ENCODE data around the gene SNAPC4.

SNAPC4 gene, protein sequence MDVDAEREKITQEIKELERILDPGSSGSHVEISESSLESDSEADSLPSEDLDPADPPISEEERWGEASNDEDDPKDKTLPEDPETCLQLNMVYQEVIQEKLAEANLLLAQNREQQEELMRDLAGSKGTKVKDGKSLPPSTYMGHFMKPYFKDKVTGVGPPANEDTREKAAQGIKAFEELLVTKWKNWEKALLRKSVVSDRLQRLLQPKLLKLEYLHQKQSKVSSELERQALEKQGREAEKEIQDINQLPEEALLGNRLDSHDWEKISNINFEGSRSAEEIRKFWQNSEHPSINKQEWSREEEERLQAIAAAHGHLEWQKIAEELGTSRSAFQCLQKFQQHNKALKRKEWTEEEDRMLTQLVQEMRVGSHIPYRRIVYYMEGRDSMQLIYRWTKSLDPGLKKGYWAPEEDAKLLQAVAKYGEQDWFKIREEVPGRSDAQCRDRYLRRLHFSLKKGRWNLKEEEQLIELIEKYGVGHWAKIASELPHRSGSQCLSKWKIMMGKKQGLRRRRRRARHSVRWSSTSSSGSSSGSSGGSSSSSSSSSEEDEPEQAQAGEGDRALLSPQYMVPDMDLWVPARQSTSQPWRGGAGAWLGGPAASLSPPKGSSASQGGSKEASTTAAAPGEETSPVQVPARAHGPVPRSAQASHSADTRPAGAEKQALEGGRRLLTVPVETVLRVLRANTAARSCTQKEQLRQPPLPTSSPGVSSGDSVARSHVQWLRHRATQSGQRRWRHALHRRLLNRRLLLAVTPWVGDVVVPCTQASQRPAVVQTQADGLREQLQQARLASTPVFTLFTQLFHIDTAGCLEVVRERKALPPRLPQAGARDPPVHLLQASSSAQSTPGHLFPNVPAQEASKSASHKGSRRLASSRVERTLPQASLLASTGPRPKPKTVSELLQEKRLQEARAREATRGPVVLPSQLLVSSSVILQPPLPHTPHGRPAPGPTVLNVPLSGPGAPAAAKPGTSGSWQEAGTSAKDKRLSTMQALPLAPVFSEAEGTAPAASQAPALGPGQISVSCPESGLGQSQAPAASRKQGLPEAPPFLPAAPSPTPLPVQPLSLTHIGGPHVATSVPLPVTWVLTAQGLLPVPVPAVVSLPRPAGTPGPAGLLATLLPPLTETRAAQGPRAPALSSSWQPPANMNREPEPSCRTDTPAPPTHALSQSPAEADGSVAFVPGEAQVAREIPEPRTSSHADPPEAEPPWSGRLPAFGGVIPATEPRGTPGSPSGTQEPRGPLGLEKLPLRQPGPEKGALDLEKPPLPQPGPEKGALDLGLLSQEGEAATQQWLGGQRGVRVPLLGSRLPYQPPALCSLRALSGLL (N-terminal part only)

DNA sequence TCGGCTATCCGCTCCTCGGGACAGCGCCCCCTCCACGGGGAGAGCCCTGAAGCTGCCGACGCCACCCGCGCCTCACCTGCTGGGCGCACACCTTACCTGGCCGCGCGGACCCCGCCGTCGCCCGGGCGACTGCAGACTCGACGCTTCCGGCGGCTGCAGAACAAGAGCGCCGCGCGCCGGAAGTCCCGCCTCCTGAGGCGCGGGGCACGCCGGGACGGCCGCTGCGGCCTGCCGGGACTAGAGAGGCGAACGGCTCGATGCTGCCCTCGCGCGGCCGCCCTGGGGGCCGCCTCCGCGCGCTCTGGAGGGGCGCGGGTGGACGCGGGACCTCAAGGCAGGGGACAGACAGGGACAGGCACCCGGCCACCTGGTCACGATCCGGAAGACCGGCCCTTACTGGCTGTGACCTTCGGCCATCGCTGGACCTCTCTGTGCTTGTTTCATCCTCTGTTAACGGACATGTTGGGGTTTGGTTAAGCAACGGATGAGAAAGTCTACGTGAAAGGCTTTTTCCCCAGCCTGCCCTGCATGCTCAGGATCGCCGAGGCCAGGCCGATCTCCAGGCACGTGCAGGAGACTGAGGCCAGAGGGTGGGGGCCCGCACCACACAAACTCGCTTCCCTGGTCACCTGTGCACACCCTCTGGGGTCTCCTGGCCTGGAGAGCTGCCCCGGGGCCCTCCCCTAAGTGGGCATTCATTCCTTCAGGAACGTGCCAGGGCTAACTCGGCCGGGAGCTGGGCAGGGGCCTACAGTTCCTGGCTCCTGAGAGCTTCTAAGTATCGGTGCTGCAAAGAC is at the start of gene SNAPC4:
SNAPC4 (minus strand) TSS at position 133 of the 797 bp plus-strand sequence. CDS start 1,742 bp downstream, outside the sequence.
- peak; percentile 78 for DNase-seq

DNA sequence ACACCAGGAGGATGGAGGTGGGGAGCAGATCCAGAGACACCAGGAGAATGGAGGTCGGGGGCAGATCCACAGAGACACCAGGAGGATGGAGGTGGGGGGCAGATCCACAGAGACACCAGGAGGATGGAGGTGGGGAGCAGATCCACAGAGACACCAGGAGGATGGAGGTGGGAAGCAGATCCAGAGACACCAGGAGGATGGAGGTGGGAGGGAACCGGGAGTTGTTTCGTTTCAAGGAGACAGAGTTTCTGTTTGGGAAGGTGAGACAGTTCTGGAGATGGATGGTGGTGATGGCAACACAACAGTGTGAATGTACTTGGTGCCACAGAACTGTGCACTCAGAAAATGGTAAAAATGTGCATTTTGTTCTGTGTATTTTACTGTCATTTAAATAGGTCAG is 48.7 kb upstream of the SNAPC4 start:
- no peak for DNase-seq

DNA sequence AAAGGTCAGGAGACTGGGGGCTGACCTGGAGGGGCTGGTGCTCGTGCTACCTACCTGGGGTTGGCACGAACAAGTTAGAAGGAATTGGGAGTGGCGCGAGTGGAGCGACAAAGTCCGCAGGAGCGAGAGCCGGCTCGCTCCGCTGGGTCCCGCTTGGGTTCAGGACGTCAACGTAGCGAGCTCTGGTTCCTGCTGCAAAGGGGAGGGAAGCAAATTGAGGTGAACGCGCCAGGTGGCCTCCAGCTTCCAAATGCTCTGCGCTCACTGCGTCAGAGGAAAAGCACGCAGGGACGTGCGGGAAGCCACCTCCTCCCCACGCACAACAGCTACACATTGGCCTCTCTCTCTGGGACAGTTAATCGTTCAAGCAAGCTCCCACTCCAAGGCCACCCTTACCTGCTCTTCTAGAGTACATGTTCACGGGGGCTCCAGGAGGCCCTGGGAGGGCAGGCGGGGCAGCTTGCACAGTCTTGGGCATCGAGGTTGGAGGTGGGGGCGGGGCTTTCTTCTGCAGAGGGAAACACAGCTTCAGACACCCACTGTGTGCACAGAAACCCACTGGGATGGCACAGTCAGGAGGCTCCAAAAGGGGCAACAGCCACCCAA is 47.3 kb upstream of the SNAPC4 start:
- DNase-seq, result no peak

DNA sequence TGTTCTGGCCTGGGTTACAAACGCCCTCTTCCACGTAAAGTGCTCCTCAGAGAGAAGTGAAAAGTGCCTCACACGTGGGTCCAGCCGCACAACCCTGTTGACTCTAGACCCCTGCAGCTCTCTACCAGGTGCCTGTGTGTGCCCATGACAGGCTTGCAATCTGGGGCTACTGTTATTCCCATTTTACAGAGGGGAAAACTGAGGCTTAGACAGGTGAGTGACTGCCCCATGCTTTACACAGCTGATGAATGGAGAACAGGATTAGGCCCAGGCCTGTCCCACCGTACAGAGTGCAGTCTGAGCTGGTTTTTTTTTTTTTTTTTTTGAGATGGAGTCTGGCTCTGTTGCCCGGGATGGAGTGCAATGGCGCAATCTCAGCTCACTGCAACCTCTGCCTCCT is 45.8 kb upstream of the SNAPC4 start:
- DNase-seq, result no peak

DNA sequence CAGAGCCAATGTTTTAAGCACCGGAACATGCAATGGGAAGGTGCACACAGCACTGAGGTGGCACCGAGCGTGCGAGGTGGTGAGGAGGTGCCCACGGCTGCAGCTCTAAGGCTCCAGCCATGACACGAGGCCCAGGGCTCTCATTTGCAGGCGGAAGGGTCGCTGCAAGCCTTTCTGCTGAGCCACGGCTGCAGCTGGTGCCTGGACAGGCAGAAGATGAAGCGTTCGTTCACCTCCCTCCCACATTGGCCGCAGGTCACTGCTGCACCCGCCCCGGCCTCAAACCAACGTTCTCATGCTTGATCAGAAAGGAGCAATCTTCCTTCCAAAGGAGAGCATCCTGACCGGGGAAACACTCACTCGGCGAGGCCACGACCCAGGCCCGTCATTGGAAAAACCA is 44.1 kb upstream of the SNAPC4 start:
- DNase-seq, result no peak

DNA sequence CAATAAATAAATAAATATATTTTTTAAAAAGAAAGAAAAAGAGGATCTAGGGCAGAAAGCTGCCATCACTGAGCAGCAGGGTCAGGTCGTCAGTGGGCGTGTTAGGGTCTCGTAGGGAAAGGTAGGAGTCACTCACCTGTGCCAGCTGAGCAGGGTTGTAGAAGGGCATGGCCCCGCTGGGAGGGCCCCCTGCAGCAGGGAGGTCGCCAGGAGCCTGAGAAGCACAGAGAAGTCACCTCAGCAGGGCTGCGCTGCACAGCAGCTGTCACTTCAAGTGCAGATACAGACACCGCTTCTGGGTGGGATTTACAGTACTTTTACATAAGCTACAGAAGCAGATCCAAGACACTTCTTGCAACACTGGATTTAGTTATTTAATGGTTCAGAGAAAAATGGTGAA is 43.7 kb upstream of the SNAPC4 start:
- no peak for DNase-seq

DNA sequence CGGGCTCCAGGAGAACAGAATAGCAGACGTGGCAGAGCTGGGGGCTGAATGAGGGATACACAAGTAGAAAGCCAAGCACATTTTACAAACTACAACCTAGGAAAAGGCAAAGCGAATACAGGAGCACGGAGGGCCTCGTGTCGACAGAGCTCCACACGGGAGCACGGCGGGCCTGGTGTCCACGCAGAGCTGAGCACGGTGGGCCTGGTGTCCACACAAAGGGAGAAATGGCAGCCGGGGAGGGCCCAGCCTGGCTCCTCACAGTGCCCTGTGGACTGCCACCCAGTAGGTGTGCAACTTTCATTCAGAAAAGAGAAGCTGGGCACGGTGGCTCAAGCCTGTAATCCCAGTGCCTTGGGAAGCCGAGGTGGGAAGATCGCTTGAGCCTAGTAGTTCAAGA is 43.1 kb upstream of the SNAPC4 start:
- no peak for DNase-seq

DNA sequence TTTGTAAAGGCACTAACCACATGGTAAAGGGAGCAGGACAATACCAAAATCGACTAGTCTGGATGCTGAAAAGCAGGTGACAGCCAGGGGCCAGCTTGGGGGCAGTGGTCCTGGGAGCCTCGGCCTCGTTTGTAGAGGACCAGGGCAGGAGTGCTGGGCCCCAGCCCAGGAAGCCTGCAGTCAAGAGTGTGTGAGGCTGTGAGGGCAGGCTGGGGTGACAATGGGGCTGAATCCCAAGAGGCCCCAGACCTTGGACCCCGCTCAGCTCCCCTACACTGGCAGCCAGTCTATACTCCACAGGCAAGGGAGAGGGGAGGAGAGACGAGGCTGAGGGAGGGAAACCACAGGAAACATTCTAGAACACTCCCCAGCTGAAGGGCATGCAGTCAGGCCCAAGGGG is 42.3 kb upstream of the SNAPC4 start:
- DNase-seq, result no peak

DNA sequence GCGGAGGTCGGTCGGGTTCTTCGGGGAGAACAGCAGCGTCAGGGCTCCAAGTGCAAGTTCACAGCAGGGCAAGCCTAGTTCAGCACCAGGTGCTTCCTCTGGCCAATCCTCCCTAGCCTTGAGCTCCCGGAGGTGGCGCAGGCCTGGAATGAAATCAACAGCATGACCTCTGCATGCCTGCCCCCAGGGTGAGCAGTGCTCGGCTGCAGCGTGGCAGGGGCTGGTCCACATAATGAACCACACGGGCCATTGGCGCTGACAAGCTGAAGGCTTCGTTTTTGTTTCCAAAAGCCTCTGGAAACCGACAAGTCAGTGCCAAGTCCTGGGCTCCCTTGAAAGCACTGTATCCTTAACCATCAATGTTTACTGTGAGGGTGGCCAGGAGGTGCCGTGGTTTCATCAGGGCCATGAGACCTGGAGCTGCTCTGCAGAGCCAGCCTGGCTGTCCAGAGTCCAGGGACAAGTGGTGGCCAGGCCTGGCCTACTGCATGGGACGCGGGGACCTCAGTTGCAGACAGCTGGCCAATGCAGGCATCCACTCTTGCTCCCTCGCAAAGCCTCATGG is 41.8 kb upstream of the SNAPC4 start:
- no peak for DNase-seq

DNA sequence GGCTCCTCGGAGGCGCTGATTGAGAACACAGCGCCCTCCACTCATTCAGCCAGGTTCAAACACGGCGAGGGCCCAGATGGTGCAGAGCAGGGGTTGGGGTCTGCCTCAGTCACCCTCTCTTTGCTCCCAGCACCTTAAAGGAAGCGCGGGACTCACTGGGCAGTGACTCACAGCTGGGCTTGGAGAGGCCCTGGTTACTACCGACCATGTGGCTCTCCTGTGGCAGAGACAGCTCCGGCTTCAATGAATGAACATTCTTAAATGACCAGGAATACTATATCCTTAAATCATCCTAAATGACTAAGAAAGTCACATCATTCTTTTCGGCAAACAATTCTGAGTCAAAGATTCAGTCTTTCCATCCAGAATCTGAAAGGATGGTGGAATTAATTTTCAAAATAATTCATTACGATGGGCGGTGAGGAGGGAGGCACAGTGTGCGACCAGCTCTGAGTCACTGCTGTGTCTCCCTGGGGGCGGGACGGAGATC is 41.3 kb upstream of the SNAPC4 start:
- DNase-seq, result no peak

DNA sequence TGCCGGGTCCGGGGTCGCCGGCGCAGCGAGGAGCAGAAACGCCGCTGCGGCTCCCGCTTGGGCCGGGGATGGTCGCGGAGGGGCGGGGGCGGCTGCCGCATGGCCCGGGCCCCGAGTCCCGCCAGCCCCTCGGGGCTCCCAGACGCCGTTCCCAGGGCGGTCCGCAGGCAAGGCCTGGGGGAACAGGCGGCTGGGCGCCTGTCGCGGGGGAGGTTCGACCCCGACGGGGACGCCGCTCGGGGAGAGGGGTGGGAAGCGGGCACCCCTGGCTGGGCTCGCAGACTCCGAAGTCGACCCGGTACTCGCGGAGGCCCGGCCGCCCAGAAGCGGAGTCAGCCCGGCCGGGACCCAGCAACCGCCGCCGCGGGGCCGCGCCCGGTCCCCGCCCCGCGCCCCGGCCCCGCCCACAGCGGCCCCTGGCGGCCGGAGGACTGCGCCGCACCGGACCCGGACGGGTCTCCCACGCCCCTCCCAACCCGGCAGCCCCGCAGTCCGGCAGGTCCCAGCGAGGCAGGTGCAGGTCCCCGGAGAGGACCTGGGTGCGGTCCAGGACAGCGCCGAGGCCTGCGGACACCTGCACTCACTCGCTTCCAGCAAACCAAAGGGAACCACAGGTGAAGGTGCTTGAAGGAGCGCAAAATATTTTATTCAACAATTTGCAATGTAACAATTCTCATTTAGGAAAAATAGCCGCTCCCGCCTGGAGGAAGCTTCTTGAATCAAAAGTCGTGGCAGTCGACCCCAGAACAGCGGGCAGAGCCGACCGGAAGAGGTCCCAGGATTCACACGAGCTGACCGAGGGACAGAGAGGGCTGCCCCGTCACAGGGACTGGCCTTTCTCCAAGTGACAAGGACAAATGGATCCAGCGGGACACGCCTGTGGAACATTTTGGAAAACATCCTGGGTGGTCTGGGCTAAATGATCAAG is 39.8 kb upstream of the SNAPC4 start, which contains the start of gene INPP5E:
INPP5E (minus strand) TSS at position 365 of the 928 bp plus-strand sequence. CDS start 426 bp downstream, outside the sequence.
- peak; percentile 82 for DNase-seq

DNA sequence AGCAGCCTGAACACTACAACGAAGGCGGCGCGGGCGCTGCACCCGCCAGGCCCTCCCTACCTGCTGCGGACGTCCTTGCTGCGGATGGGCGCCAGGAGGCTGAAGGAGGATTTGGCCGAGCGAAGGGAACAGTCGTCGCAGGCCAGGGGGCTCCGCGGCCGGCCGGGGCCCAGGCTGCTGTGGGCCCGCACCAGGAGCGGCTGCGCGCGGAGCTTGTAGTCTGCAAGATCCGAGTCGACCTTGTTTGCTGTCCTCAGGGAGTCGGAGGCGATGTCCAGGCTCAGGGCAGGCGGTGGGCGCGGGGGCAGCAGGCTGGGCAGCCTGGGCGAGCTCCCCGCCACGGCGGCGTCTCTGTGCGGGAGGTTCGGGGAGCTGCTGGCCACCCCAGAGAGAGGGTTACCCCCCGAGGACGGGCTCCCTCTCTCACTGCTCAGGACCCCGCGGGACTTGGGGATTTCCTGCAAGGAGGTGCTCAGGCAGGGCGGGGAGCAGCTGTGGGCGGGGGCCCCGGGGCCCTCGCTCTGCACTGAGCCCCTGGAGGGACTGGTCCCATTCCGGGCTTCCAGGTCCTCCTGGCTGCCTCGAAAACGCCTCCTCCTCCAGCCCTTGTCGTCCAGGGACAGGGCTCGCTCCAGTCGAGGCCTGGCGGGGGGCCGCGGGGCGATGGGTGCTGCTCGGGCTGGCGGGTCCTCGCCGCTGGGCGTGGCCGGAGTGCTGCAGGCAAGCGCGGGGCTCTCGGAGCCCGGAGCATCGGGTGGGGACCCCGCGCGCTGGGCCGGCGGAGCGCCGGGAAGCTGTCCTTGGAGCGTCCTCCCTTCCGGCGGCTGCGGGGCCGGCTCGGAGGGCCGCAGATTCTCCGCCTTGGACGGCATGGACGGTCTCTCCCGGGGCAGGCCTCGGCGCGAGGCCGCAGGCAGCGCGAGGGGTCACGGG is 38.8 kb upstream of the SNAPC4 start:
- peak; percentile 39 for DNase-seq

DNA sequence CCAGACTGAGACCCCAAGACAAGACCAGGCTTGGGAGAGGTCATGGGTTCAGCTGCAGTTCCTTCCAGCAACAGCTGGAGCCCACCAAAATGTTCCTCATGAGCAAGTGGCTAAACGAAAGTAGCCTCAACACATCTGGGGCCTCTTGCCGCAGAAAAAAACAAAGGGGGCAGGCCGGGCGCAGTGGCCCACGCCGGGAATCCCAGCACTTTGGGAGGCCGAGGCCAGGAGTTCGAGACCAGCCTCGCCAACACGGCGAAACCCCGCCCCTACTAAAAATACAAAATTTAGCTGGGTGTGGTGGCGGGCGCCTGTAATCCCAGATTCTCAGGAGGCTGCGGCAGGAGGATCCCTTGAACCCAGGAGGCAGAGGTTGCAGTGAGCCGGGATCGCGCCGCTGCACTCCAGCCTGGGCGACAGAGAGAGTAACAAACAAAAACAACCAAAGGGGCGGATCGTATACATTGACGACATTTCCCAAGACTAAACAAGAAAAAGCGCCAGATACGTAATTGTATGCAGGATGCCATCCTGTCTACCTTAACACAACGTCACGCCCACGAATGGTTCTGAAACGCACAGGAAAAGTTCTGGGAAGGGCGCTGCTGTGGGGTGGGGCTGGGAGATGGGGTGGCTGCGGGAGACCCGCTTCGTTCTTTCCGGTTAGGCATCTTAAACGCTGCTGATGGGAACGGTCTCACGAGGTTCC is 38.0 kb upstream of the SNAPC4 start:
- no peak for DNase-seq

DNA sequence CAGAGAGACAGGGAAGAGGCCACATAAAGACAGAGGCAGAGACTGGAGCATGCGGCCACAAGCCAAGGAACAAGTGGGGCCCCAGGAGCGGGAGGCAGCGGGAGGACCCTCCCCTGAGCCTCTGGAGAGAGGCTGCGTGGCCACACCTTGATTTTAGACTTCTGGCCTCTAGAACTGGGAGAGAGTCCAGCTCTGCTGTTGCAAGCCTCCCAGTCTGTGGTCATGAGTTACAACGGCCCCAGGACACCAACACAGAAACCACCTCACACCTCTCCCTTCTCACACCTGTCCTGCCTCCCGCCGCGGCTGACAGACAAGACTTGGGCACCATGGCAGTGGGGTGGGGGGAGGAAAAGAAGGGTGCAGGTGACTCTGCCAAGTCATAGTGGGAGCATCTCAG is 37.5 kb upstream of the SNAPC4 start:
- DNase-seq, result no peak

DNA sequence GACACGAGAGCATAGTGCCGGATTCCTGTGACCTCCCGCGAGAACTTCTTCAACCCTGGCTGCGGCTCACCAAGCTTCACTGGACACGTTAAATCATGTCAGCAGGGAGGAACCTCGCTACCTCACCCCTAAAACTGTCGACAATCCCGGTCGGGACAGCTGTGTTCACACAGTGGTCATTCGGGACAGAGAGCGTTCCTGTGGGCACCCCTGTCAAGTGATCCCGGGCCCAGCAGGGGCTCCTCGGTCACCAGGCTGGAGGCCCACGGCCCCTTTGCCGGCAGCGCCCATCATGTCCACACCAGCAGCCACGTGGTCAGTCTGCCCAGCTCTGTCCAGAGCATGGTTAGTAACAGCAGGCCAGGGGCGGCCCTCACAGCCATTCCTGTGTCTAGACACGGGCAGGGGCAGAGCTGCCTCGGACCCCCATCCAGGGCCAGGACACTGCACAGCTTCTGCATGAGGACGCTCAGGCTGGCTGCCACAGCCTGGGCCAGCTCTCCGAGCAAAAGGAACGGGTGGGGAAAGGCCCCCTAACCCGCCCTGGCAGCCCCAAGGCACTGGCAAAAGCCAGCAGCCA is 36.2 kb upstream of the SNAPC4 start:
- DNase-seq, result no peak

DNA sequence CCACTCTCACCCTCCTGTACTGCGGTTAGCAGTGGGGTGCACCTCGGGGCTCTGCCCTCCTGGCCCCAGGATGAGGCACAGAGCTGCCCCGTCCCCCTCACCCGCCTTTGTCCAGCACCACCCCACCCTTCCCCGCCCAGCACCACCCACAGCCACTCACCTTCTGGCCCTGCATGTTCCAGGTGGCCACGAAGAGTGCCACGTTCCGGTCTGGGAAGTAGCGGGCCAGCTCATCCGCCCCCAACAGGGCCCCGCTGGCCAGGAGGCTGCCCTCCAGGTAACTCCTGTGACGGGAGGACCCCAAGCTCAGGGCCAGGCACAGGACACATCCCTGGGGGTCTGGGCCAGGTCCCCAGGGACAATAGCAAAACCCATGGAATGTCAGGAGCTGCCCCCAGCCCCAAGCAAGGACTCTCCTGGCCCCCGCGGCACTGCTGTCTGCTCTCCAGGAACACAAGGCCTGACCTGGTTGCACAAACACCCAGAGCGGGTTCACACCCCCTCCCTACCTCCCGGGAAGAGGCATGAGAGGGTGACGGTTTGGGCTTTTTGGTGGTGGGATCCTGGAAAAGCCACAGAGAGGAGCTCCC is 34.7 kb upstream of the SNAPC4 start:
- DNase-seq, result no peak
